GM21576 (cell line): Measurements from ENCODE around the gene FRMPD4.
"Not testable (repeated sequence)": the region's sequence is repeated elsewhere in the genome, so short reads cannot be mapped to it uniquely, and the experiment has no call there.

Source experiments
- ATAC-seq: cut with Tn5 transposase; IDR thresholded peaks from one replicate; pipeline ENCODE4 v1.9.1; 2021; ENCODE audit warnings: mild to moderate bottlenecking, moderate library complexity; ENCODE audit not compliant: unreplicated experiment

The FRMPD4 gene

DNA sequence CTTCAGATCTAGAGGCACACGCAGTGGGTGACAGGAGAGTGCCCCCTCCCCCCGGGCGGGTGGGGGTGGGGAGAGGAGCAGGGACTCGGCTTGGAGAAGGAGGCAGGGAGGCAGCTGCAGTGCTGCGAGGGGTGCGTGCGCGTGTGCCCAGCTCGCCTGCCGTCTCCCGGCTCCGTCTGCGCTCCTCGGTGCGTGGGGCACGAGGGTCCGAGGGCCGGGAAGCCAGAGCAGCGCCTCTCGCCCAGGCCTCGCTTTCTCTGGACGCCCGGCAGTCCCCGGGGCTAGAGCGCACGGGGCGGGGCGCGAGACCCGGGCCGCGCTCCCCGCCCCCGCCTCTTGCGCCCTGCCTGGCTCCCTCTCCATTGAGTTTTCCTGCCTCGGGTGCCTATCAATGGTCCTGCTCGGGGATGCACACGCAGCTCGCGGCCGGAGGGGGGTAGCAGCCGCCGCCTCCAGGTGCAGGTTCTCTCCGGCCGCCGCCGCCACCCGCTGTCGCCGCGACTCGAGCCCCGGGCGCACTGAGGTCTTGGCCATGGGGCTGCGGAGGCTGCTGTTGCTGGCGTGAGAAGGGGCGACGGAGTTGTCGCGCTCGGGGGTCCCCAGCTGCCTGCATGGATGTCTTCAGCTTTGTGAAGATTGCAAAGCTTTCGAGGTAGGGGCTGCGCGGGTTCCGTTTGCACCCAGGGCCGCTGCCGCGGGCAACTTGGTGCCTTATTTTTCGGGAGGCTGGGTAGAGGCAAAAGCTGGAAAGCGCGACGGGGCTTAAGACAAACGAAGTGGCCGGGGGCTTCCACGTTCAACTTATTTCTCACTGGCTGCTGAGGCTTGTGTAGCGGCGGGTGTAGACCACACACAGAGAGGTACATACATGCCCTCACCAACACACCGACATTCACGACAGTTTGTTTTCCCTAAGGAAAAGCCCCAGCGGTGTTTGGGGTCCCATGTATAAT, at the start of gene FRMPD4:
Gene FRMPD4, plus strand, starts transcription at position 113 of the 953 bp plus-strand sequence. Its CDS starts 499 bp downstream, at position 612.
- no peak for ATAC-seq

DNA sequence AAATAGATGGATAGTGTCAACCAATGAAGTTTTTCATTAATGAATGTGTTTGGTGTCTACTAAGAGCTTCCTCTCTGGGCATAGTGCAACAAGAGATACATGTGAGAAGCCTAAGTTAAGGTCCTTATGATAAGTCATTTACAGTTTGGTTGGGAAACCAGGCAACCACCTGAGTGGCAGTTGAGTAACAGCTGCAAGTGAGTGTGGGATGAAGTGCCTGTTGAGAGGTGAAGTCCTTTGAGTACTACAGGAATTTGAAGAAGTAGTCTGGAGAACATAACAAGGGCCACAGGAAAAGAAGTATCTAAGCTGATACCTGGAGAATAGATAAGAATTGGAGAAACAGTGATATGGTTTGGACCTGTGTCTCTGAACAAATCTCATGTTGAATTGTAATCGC, 48.5 kb upstream of the FRMPD4 start:
- no peak for ATAC-seq

DNA sequence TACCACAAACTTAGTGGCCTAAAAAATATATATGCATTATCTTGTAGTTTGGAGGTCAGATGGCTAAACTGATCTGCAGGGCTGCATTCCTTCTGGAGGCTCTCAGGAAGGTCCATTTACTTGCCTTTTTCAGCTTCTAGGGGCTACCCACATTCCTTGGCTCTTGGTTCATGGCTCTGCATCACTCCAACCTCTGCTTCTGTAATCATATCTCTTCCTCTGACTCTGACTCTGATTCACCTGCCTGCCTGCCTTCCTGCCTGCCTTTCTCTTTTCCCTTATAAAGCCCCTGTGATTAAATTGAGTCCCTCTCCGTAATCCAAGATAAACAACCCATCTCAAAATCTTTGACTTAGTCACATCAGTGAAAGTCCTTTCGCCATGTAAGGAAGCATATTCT, 25.0 kb upstream of the FRMPD4 start:
- no peak for ATAC-seq

DNA sequence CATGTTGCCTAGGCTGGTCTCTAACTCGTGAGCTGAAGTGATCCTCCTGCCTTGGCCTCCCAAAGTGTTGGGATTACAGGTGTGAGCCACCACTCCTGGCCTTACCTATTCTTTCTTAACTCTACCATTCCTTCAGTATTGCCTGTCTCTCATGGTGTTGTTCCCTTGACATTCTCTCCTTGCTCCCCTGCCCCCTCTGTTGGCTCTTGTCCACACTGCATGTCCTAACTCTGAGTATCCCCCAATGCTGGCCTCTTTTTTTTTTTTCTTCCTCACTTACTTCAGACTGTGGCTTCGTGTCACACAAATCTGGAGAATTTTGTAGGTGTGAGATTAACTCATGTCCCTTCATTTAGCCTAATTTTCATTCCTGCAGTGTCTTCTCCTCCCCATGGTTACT, 22.9 kb upstream of the FRMPD4 start:
- ATAC-seq = no peak

DNA sequence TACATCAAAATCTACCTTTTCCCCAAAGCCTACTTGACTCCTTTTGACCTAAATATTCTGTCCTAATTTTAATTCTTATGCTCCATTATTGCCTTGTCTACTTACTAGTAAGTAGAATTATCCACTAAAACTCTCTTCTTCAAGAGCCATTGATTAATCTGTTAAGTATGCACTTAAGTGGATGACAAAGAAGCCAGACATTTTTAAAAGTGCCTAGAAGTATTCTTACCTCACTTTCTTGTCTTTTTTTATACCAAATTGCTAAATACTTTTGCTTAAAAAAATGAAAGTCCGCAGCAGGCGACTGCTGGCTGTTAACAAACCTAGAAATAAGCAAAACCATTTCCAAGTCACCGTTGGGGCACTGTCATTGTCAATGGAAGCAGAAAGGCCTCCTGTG, 20.1 kb upstream of the FRMPD4 start:
- no peak for ATAC-seq

DNA sequence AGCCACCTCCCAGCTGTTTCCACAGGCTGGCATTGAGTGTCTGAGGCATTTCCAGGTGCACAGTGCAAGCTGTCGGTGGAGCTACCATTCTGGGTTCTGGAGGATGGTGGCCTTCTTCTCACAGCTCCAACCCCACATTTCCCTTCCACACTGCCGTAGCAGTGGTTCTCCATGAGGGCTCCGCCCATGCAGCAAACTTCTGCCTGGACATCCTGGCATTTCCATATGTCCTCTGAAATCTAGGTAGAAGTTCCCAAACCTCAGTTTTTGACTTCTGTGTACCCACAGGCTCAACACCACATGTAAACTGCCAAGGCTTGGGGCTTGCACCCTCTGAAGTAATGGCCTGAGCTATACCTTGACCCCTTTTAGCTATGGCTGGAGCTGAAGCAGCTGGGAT, 10.3 kb upstream of the FRMPD4 start:
- ATAC-seq = no peak

DNA sequence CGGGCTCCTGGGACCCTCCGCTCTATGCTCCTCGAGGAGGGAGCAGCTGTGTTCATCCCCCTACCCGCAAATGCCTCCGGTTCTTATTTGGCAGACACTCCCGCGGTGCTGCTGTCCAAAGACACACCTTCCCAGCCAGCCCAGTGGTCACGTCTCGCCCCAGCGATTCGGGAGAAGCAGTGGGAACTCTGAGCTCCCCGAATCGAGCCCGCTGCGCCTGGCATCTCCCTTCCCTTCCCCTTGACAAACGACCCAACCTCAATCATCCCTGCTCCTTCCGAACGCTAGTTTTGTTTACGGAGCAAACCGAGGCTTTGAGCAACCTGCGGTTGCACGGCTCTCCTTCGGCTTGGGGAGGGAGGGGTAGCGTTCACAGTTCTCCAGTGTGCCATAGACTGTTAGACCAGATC, 317 bp upstream of the FRMPD4 start:
- no peak for ATAC-seq

DNA sequence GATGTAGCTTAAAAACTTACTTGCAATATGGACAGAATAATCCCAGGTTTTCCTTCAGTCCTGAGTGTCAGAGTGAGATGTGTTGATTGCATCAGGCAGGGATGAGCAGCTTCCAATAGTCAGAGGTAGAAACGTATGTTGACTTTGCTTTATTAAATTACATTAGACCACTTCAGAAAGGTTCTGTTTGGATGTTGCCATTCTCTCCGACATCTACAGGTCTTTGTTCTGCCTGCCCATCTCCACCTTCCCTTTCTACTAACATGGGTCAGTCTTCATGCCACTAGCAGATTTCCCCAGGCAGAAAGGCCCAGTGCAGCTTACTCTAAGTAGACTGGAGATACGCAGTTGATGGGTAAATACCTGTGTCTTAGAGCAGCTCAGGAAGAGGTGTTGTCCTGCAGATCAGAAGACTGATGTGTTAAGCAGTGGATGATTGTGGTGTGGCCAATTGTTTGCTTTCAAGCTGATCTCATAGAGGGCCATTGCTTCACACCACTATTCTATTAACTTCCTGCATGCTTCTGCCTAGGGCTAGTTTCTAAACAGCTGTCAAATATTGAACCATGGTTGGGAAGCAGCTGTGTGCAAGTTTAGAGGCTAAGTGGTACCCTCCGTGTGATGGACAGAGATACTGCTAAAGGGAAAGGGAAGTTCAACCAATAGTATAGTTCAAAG, 1.8 kb downstream of the FRMPD4 start:
- ATAC-seq = no peak

DNA sequence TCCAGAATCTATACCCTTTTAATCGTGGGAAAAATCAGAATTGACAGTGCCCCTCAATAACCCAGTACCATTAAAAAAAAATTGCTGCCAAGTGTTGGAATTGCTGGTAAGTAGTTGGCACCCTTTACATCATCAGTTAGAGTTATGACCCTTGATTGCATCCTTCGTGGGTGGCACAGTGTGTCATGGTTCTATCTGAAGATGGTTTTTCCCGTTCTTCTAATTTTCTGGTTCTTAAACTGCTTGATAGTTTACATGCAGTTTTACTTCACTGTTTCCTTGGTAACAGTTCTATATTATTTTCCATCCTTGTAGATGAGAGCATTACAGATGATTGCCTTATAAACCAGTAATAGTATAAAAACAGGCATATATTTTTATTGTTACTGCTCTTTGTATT, 3.2 kb downstream of the FRMPD4 start:
- no peak for ATAC-seq

DNA sequence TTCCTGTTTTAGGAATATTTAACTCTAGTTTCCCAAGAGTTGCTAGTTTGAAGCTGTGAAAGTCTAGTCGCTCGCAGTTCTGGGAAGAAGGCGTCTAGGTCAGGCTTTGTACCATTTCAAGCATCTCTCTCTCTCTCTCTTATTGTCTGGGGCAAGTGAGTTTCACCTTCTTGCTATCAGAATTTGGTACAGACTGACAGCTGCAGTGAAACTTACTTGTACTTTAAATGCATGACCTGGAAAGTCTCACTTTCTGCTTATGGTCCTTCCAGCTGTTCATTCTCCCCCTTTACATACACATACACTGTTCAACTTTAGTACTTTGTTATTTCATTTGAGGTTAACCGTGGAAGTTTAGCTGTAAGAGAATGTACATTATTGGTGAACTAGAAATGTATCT, 4.4 kb downstream of the FRMPD4 start:
- no peak for ATAC-seq

DNA sequence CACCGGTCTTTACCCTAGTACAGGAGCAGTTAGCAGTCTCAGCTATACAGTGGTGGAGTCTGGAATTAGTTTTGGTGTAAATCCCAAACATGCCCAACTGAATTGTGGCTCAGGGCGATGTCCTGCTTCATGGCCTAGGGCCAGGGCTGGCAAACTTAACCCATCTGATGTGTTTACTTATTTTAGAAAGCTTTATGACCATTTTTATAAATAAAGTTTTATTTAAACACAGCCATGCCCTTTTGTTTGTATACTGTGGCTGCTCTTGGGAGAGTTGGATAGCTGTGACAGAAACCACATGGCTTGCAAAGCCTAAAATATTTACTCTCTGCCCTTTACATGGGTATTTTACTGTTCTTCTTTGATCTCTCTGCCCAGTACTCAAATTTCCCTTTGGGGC, 7.1 kb downstream of the FRMPD4 start:
- no peak for ATAC-seq

DNA sequence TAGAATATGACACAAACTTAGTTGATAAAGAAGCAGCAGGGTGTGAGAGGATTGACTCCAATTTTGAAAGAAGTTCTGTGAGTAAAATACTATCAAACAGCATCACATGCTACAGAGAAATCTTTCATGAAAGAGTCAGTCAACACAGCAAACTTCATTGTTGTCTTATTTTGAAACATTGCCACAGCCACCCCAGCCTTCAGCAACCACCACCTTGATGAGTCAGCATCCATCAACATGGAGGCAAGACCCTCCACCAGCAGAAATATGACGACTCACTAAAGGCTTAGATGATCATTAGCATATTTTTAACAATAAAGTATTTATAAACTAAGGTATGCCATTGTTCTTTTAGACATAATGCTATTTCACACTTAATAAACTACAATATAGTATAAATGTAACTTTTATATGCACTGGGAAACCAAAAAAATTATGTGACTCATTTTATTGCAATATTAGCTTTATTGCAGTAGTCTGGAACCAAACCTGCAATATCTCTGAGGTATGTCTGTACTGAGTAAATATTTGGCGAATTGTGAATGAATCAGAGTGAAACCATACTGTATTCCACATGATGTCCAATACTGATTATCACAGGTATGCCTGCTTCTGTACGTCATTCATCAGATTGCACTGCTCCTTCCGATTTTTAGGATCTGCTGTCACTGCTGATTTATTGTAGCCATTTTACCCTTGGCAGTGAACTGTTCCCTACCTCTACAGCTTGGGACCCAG, 11.6 kb downstream of the FRMPD4 start:
- no peak for ATAC-seq

DNA sequence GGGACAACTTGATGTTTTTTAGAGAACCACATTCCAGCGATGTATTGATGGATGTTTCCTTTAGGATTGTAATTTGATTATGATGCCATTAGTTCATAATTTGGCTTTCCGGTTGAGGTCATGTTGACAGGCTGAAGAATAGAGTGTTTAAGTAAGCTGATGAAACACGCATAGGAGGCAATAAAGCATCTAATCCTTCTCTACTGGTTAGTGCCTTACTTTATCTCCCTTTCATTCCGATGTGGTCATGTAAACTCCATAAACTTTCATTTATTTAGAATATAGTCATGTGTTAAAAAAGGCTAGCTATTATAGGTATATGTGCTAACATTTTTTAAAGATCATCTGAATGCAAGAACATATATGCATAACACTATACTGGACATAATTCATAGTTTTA, 15.0 kb downstream of the FRMPD4 start:
- no peak for ATAC-seq

DNA sequence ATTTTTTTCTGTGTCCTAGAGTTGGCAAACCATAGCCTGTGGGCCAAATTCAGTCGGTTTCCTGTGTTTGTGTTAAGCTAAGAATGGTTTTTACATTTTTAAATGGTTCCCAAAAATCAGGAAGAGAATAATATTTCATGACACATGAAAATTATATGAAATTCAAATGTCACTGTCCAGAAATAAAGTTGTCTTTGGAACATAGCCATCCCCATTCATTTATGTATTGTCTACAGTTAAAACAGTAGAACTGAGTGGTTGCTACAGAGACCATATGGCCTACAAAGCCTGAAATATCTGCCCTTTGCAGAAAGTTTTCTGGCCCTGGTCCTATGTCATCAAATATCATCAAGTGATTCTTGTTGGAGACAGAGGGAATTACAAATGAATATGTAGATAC, 15.5 kb downstream of the FRMPD4 start:
- no peak for ATAC-seq

DNA sequence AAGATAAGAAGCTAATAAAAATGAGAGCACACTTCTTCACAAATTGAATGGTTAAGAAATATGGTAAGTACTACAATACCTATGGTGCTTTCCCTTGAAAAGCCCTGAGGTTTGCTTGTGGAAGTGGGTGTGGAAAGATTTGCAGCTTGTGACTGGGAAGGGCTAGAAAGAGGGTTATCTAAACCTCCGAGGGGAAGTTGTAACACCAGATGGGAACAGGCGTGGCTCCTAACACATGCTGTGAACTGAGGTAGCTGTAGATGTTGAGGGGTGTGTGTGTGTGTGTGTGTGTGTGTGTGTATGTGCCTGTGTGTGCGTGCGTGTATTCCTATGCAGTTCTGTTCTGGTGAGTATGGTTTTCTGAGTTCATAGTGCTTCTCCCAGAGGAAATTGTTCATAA, 21.5 kb downstream of the FRMPD4 start:
- no peak for ATAC-seq

DNA sequence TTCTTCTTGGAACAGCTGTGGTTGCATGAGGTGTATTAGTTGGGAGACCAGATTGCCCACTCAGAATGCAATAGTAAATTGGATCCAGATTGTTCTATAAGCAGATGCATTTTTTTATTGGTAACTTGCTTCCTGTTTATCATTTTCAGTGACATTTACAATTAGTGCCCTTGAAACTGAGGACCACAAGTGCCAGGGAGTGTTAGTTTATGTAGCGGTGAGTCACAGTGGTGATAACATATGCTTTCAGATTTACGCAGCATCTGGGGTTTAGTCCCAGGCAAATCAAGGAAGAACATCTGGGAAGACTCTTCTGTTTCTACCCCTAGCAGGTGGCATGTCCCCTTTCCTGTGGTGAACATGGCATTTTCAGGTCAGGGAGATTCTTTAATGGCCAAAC, 24.1 kb downstream of the FRMPD4 start:
- no peak for ATAC-seq

DNA sequence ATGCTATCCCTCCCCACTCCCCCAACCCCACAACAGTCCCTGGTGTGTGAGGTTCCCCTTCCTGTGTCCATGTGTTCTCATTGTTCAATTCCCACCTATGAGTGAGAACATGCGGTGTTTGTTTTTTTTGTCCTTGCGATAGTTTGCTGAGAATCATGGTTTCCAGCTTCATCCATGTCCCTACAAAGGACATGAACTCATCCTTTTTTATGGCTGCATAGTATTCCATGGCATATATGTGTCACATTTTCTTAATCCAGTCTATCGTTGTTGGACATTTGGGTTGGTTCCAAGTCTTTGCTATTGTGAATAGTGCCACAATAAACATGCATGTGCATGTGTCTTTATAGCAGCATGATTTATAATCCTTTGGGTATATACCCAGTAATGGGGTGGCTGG, 25.9 kb downstream of the FRMPD4 start:
- not testable (repeated sequence) for ATAC-seq

DNA sequence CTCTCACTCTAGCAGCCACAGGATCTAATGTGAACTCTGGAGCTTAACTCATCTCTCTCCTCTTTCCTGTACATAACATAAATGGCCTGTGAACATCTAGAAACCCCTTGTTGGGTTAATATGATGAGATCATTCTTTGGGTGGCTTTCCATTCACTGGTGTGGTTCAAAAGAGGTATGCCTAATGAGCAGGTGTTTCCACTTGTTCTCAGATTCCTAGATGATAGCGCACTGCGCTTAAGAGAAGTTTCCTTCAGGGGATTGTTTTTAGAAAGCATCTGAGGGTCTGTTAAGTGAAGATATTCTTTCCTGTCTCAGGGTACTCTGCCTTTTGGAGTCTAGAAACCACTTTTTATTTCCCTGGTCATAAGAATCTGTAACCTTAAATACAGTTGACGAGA, 32.5 kb downstream of the FRMPD4 start:
- ATAC-seq = no peak

DNA sequence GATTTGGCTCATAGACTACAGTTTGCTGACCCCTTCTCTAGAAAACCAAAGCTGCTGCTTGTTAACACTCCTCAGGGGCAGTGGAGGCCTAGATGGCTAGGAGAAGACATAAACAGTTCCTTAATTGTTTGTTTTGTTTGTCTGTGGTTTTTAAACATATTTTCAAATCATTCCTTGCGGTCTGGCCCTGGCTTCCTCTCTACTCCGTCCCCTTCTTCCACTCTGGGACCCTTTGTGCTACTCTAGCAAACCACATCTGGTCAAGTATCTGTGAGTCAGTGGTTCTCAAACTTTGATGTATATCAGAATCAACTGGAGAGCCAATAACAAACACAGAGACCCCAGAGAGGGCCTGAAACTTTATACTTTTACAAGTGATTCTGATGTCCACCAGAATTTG, 36.1 kb downstream of the FRMPD4 start:
- ATAC-seq = no peak

DNA sequence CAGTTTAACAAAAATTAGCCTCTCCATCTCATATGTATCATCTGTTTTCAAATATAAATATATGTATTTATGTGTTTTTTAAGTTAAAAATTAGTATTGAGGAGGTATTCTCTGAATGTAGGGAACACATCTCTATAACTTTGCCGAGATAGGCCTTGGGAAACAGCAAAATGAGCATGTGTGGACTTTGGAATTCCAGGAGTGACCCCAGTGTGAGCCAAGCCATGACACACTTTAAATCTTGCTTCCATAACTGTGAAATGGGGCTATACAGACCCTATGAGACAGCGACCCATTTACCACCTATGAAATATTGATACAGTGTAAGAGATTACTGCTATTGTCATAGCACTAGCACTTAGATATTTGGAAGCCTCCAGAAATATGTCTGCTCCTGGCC, 58.8 kb downstream of the FRMPD4 start:
- ATAC-seq = no peak

DNA sequence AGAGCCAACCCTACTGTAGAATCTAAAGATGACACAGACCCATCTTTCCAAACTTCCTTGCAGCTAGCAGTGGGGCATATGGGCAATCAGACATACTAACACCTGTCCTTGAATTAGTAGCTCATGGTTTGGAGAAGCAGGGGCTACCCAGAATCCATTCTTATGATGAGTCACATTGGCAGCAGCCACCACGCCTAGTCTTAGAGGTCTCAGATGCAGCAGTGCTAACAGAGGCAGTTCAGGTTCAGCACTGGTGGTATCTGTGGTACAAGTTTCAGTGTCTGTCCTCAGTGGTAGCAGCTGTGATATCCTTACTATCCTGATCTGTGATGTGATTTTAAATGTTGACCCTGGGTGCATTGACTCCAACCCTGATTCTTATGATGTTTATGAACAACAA, 68.1 kb downstream of the FRMPD4 start:
- no peak for ATAC-seq
